ENCODE results near the gene POLH. TPM values are rescaled to one million over a fixed set of nuclear protein-coding genes. Genes with fewer than 3 reads are reported as not detected.

The POLH gene
- total and polyA plus RNA-seq, 9 of the 15 experiments (the other 6 are each of a cell fraction or from before 2014, with no cell fraction given): 5.8 to 31.6 (median 20.6) TPM

GRCh38 chr6:43628393-43629103 is 52.6 kb downstream of the POLH start (continued):
- TF ChIP-seq CBX2 (IDR thresholded peaks at IDR 0.05; ENCODE audit: insufficient read depth, low read length, poor library complexity, severe bottlenecking): no peak
- TF ChIP-seq KDM4B (IDR thresholded peaks at IDR 0.05; ENCODE audit: borderline replicate concordance in 2 of 2, low read depth in 1 of 2): no peak; a peak in 1 of 4 replicates
- TF ChIP-seq ZNF639 (CRISPR knock-in tag; conservative IDR thresholded peaks at IDR 0.05 in 1 of 2, IDR thresholded peaks at IDR 0.05 in 1 of 2): no peak; a peak in 1 of 4 replicates
- TF ChIP-seq, protein P1, sequence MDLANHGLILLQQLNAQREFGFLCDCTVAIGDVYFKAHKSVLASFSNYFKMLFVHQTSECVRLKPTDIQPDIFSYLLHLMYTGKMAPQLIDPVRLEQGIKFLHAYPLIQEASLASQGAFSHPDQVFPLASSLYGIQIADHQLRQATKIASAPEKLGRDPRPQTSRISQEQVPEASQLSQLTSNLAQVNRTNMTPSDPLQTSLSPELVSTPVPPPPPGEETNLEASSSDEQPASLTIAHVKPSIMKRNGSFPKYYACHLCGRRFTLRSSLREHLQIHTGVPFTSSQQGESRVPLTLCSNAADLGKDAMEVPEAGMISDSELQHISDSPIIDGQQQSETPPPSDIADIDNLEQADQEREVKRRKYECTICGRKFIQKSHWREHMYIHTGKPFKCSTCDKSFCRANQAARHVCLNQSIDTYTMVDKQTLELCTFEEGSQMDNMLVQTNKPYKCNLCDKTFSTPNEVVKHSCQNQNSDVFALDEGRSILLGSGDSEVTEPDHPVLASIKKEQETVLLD (IDR thresholded peaks at IDR 0.05): no peak
- TF ChIP-seq DIDO1 (tag; IDR thresholded peaks at IDR 0.05; ENCODE audit: low read depth): no peak
- TF ChIP-seq, protein P2, sequence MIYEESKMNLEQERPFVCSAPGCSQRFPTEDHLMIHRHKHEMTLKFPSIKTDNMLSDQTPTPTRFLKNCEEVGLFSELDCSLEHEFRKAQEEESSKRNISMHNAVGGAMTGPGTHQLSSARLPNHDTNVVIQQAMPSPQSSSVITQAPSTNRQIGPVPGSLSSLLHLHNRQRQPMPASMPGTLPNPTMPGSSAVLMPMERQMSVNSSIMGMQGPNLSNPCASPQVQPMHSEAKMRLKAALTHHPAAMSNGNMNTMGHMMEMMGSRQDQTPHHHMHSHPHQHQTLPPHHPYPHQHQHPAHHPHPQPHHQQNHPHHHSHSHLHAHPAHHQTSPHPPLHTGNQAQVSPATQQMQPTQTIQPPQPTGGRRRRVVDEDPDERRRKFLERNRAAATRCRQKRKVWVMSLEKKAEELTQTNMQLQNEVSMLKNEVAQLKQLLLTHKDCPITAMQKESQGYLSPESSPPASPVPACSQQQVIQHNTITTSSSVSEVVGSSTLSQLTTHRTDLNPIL (CRISPR knock-in tag; IDR thresholded peaks at IDR 0.05): peak; percentile 80; the same call in 1 of the 2 replicates
- 0 out of 3 replicates have a peak, but pooled peaks of 1 of the 2 experiments have one; percentile 28 for TF ChIP-seq CBX3 (IDR thresholded peaks at IDR 0.05; ENCODE audit: borderline replicate concordance in 1 of 2, low read length in 2 of 2)
- TF ChIP-seq TGIF2 (CRISPR knock-in tag; IDR thresholded peaks at IDR 0.05): no peak
- TF ChIP-seq RFX5 (IDR thresholded peaks at IDR 0.05; ENCODE audit: low read depth, low read length): no peak
- TF ChIP-seq ZNF184 (CRISPR knock-in tag; IDR thresholded peaks at IDR 0.05): no peak
- TF ChIP-seq ZKSCAN3 (CRISPR knock-in tag; IDR thresholded peaks at IDR 0.05): no peak
- peak; percentile 47; the same call in 1 of the 2 replicates for TF ChIP-seq PHB (CRISPR knock-in tag; IDR thresholded peaks at IDR 0.05)
- no peak for TF ChIP-seq SIX5 (IDR thresholded peaks at IDR 0.05; ENCODE audit: borderline replicate concordance in 1 of 2, insufficient read depth in 1 of 2, low read depth in 1 of 2, low read length in 2 of 2)
- TF ChIP-seq ATF1 (CRISPR knock-in tag; IDR thresholded peaks at IDR 0.05): no peak
- TF ChIP-seq ATF1 (tag; IDR thresholded peaks at IDR 0.05): no peak
- TF ChIP-seq CCNT2 (IDR thresholded peaks at IDR 0.05; ENCODE audit: borderline replicate concordance, extremely low read depth, insufficient read length, low read depth, low read length): no peak
- TF ChIP-seq CHD4 (IDR thresholded peaks at IDR 0.05; ENCODE audit: insufficient read depth, insufficient replicate concordance, low read depth, low read length, poor library complexity, severe bottlenecking): no peak
- TF ChIP-seq SNRNP70 (optimal IDR thresholded peaks at IDR 0.05; ENCODE audit: low read depth, low read length): no peak
- TF ChIP-seq E2F3 (CRISPR knock-in tag; IDR thresholded peaks at IDR 0.05): peak; percentile 79
- no peak for TF ChIP-seq KAT2B (IDR thresholded peaks at IDR 0.05; ENCODE audit: low read depth, low read length)
- TF ChIP-seq SAP30 (IDR thresholded peaks at IDR 0.05; ENCODE audit: borderline replicate concordance, insufficient read depth, low read depth, low read length, poor library complexity, severe bottlenecking): no peak
- peak; percentile 30; the same call in 1 of the 2 replicates for TF ChIP-seq HES1 (IDR thresholded peaks at IDR 0.05; ENCODE audit: low read depth)
